Right kidney (tissue), 9 donors: Measurements from ENCODE around the gene UQCC5.

Experiments used
- DNase-seq: peaks from one replicate; pipeline ENCODE4 v3.0.0-alpha.2; 2016
- long read RNA-seq, 8 donors: transcript quantifications; one replicate each; lab custom pipeline, GENCODE V29; 2026

UQCC5 gene, protein sequence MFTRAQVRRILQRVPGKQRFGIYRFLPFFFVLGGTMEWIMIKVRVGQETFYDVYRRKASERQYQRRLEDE
- long read RNA-seq, donor 1, transcript SMIM4-201 (2 exons, 274 nt) = minor isoform, 11 of 30 reads
- long read RNA-seq, donor 1, transcript SMIM4-203 (2 exons, 1,770 nt) = major isoform, 15 of 30 reads
- long read RNA-seq, donor 1, partial matches to known transcripts = 0 of 30 reads
- long read RNA-seq, donor 1, other reads (novel, unspliced or antisense) = 0 of 30 reads
- long read RNA-seq, donor 2, transcript SMIM4-203 (2 exons, 1,770 nt) = major isoform, 12 of 20 reads
- long read RNA-seq, donor 2, transcript SMIM4-201 (2 exons, 274 nt) = minor isoform, 5 of 20 reads
- long read RNA-seq, donor 2, partial matches to known transcripts = 0 of 20 reads
- long read RNA-seq, donor 2, other reads (novel, unspliced or antisense) = 0 of 20 reads
- long read RNA-seq, donor 3, transcript SMIM4-203 (2 exons, 1,770 nt) = major isoform, 8 of 11 reads
- long read RNA-seq, donor 3, partial matches to known transcripts = 0 of 11 reads
- long read RNA-seq, donor 3, other reads (novel, unspliced or antisense) = 0 of 11 reads
- long read RNA-seq, donor 4, transcript SMIM4-201 (2 exons, 274 nt) = minor isoform, 5 of 19 reads
- long read RNA-seq, donor 4, transcript SMIM4-203 (2 exons, 1,770 nt) = major isoform, 13 of 19 reads
- long read RNA-seq, donor 4, partial matches to known transcripts = 0 of 19 reads
- long read RNA-seq, donor 4, other reads (novel, unspliced or antisense) = 0 of 19 reads
- long read RNA-seq, donor 5, transcript SMIM4-203 (2 exons, 1,770 nt) = major isoform, 13 of 46 reads
- long read RNA-seq, donor 5, transcript SMIM4-201 (2 exons, 274 nt) = minor isoform, 7 of 46 reads
- long read RNA-seq, donor 5, partial matches to known transcripts = 17 of 46 reads
- long read RNA-seq, donor 5, other reads (novel, unspliced or antisense) = 7 of 46 reads
- long read RNA-seq, donor 6, transcript SMIM4-203 (2 exons, 1,770 nt) = major isoform, 16 of 23 reads
- long read RNA-seq, donor 6, partial matches to known transcripts = 0 of 23 reads
- long read RNA-seq, donor 6, other reads (novel, unspliced or antisense) = 0 of 23 reads
- long read RNA-seq, donor 7, transcript SMIM4-201 (2 exons, 274 nt) = minor isoform, 14 of 73 reads
- long read RNA-seq, donor 7, transcript SMIM4-203 (2 exons, 1,770 nt) = major isoform, 28 of 73 reads
- long read RNA-seq, donor 7, partial matches to known transcripts = 28 of 73 reads
- long read RNA-seq, donor 7, other reads (novel, unspliced or antisense) = 0 of 73 reads
- long read RNA-seq, donor 8, transcript SMIM4-201 (2 exons, 274 nt) = minor isoform, 7 of 31 reads
- long read RNA-seq, donor 8, transcript SMIM4-203 (2 exons, 1,770 nt) = major isoform, 13 of 31 reads
- long read RNA-seq, donor 8, partial matches to known transcripts = 9 of 31 reads
- long read RNA-seq, donor 8, other reads (novel, unspliced or antisense) = 0 of 31 reads

DNA sequence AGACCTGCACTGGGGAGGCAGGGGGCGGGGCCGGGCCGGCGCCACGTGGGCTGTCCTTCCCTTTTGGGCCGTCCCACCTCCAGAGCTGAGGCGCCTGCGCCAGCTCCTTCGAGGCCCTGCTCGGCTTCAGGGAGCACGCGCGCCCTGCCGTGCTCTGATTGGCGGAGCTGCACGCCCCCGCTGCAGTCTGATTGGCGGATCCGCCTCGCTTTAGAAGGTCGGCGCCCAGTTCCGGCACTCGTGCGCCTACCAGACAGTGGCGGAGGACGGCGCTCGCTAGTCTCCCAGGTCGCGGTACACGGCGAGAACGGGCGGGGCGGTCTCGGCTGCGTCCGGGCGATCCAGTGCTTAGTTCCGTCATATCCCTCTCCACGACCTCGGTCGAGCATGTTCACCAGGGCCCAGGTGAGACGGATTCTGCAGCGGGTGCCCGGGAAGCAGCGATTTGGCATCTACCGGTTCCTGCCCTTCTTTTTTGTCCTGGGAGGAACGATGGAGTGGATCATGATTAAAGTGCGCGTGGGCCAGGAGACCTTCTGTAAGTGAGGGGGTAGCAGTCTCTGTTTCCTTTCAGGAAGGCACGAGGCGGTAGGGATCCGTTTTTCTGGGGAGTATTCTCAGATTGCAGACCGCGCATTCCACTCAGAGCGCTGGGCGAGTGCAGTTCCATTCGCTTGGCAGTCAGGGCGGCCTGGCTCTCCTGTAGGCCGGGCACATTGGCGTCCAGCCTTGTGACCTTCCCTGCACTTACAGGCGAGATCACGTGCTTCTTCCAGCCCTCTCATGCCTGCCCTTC is at the start of gene UQCC5:
TSS of gene UQCC5 (plus strand) at position 237 of the 796 bp plus-strand sequence. CDS start at position 388, 151 bp downstream.
- DNase-seq = peak; percentile 87

DNA sequence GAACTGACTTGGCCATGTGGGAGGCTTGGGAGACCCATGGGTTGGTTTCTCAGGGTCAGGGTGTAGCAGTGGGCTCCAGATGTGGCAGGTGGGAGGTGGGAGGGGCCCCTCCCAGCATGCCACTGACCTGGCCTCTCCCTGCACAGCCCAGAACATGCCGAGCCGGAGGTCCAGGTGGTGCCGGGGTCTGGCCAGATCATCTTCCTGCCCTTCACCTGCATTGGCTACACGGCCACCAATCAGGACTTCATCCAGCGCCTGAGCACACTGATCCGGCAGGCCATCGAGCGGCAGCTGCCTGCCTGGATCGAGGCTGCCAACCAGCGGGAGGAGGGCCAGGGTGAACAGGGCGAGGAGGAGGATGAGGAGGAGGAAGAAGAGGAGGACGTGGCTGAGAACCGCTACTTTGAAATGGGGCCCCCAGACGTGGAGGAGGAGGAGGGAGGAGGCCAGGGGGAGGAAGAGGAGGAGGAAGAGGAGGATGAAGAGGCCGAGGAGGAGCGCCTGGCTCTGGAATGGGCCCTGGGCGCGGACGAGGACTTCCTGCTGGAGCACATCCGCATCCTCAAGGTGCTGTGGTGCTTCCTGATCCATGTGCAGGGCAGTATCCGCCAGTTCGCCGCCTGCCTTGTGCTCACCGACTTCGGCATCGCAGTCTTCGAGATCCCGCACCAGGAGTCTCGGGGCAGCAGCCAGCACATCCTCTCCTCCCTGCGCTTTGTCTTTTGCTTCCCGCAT is 49.2 kb upstream of the UQCC5 start:
- no peak for DNase-seq

DNA sequence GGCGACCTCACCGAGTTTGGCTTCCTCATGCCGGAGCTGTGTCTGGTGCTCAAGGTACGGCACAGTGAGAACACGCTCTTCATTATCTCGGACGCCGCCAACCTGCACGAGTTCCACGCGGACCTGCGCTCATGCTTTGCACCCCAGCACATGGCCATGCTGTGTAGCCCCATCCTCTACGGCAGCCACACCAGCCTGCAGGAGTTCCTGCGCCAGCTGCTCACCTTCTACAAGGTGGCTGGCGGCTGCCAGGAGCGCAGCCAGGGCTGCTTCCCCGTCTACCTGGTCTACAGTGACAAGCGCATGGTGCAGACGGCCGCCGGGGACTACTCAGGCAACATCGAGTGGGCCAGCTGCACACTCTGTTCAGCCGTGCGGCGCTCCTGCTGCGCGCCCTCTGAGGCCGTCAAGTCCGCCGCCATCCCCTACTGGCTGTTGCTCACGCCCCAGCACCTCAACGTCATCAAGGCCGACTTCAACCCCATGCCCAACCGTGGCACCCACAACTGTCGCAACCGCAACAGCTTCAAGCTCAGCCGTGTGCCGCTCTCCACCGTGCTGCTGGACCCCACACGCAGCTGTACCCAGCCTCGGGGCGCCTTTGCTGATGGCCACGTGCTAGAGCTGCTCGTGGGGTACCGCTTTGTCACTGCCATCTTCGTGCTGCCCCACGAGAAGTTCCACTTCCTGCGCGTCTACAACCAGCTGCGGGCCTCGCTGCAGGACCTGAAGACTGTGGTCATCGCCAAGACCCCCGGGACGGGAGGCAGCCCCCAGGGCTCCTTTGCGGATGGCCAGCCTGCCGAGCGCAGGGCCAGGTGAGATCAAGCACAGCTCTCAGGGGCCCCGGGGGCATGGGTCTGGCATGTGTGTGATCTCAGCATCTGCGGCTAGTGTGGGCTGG is 48.4 kb upstream of the UQCC5 start:
- no peak for DNase-seq

DNA sequence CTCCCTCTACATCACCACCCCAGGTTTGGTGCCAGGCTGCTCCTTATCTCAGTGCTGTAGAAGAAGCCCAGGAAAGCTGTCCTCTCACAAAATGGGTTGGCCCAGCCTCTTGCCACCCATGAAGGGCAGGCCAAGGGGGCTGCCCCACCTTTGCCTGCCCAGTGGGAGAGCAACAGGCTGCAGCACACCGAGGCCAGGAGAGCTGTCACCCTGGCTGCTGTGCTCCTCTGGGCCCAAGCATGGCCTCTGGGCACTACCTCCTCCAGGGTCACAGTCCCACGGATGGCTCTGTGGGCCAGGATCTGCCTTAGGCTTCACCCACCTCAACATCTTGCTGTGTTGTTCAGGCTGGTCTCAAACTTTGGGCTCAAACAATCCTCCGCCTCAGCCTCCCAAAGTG is 47.7 kb upstream of the UQCC5 start:
- DNase-seq = no peak

DNA sequence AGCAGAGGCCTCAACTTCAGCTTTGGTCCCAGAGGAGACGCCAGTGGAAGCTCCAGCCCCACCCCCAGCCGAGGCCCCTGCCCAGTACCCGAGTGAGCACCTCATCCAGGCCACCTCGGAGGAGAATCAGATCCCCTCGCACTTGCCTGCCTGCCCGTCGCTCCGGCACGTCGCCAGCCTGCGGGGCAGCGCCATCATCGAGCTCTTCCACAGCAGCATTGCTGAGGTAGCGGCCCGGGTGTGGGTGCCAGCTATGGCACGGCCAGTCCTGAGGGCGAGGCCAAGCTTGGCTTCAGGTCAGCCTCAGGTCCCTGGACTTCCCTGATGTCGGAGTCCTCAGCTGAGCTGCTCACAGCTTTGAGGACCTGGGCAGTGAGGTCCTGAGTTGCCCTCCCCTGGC is 47.0 kb upstream of the UQCC5 start:
- no peak for DNase-seq

DNA sequence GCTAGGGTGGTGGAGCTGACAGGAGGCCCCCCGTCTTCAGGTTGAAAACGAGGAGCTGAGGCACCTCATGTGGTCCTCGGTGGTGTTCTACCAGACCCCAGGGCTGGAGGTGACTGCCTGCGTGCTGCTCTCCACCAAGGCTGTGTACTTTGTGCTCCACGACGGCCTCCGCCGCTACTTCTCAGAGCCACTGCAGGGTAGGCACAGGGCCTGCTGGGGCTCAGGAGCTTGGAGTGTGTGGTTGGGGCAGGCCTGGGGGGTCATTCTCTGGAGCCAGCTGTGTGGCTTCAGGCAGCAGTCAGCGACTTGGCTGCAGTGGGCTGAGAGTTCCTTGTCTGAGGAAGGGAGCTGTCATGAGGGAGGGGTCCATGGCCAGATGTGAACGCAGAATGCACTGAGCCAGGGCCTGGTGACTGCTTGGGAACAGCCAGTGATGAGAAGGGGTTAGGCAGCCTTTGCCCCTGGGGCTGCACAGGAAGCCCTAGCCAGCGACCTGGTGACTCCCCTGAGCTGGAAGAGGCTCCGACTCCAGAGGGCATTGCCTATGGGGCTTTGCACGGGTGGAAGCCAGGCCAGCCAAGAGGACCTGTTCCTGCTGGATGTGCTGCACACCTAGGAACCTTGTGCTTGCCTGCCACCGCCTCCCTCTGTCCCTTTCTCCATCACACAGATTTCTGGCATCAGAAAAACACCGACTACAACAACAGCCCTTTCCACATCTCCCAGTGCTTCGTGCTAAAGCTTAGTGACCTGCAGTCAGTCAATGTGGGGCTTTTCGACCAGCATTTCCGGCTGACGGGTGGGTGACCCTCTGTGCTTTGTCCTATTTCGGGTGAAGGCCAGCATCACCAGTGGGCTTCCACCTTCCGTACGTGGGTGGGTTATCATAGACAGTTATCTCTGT is 46.1 kb upstream of the UQCC5 start:
- no peak for DNase-seq

DNA sequence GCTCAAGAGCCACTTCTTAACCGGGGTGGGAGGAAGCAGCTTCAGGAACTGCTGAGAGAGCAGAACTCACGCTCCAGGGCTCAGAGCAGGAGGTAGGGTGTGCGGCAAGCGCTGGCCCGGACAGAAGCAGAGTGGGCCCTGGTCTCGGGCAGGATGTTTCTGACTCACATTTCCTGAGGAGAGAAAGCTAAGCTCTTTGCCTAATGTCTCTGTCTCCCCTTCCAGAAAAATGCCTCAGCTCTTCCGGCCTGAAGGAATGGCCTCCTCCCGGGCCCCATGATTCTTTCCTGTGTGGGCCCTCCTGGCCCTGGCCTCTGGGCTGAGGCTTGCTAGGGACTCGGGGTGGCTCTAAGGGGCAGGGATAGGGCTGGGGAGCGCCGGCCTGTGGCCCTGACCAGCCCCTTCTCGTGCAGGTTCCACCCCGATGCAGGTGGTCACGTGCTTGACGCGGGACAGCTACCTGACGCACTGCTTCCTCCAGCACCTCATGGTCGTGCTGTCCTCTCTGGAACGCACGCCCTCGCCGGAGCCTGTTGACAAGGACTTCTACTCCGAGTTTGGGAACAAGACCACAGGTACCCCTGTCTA is 45.4 kb upstream of the UQCC5 start:
- DNase-seq = no peak

DNA sequence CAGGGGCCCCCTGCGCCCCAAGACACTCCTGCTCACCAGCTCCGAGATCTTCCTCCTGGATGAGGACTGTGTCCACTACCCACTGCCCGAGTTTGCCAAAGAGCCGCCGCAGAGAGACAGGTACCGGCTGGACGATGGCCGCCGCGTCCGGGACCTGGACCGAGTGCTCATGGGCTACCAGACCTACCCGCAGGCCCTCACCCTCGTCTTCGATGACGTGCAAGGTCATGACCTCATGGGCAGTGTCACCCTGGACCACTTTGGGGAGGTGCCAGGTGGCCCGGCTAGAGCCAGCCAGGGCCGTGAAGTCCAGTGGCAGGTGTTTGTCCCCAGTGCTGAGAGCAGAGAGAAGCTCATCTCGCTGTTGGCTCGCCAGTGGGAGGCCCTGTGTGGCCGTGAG is 44.3 kb upstream of the UQCC5 start:
- no peak for DNase-seq

DNA sequence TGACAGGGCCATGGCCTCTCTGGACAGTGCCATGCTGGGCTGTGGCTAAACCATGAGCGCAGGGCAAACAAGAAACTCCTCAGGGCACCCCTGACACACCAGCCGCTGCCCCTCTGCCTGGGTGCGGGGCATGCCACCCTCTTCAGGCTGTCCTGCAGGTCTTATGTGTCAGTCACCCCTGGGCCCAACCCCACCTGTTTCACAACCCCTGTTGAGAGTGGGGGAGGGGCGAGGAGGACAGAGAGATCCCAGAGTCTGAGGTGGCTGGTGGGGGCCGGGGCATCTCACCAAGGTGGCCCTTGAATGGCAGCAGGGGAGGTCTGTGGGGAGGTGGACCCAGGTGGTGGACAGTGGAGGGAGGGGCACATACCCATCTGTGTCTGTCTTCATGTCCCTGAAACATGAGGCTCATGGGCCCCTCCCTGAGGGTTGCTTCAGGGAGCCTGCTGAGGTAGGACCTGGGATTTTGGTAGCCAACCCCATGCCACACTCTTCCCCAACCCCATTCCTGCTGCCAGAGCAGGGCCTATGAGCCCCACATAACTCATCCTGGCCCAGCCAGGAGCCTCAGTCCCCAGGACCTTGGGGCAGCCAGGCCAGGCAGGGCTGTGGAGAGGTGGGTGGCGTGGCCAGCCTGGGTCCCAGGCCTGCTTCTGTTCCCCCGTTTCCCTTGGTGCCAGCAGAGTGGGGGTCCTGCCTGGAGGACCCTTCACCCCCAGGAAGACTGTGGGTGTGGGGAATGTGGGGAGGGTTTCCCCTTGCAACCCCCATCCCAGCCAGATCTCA is 43.0 kb upstream of the UQCC5 start:
- no peak for DNase-seq

DNA sequence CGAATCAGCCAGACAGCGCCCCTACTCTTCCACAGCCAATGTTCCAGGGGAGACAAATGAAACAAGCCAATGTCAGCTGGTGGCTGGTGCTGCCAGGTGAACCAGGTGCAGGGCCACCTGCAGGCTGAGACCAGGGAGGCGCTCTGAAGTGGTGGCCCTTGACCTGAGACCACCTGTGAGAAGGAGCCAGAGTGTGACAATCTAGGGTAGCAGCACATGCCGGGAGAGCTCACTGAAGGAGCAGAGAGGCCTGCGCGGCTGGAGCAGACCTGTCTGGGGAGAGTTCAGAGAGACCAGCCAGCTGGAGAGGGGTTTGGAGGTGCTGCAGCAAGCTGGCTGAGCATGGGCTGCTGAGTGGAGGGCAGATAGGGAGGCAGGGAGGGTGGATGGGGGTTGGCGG is 42.0 kb upstream of the UQCC5 start:
- DNase-seq = no peak

DNA sequence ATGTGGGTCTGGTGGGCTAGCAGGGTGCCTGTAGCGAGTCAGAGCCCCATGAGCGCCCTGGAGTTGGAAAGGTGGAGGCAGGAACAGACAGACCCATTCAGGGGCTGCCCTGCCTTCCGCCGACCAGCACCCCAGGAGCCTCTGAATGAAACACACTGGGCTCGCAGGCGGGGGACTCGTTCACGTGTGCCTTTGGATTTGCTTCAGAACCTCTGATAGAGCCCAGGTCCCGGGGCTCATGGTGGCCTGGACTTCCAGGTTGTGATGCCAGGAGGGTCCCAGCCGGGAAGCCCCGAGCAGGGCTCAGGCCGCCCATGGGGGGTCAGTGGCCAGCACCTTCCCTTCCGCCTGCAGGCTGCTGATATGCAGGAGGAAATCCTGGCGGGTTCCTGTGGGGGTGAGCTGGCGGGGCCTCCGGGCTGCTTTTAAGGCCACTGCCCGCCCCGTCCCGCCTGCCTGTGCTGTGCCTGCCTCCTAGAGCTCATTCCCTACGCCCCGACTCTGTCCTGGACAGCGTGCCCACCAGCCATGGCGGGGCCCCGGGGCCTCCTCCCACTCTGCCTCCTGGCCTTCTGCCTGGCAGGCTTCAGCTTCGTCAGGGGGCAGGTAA is 41.4 kb upstream of the UQCC5 start, which contains the start of gene STAB1:
TSS of gene STAB1 (plus strand) at position 453 of the 610 bp plus-strand sequence. CDS start at position 529, 76 bp downstream.
- DNase-seq = no peak

DNA sequence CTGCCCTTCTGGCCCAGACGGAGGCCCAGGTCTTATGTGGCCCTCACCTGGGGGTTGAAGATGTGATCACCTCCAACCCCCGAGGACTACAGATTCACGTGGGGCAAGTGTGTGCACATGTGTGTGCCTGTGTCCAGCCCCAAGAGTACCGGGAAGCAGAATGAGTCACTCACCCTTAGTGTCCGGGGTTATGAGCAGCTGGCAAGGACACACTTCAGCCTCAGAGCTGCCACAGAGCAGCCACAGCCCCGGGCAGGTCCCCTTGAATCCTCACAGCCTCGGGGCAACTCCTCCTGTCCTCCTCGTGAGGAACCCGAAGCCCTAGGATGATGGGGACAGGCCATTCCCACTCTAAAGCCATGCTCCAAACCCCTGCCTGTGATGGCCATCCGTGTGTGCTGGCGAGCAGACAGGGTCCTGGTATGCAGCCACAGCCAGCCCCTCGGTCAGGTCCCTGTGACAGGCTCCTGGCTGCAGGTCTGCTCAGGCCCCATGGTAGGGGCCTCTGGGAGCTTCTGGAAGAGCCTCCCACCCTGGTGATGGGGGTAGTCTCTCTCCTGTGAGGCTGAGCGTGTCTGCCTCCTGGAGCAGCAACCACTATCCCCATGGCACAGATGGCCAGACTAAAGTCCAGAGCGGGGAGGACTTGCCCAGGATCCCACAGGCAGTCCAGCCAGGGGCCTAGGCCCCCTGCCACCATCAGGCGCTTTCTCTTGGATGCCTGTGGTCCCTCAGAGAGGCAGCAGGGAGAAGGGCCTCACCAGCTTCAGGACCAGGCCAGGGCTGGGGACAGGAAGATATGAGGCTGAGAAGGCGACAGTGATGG is 40.4 kb upstream of the UQCC5 start:
- DNase-seq = no peak

DNA sequence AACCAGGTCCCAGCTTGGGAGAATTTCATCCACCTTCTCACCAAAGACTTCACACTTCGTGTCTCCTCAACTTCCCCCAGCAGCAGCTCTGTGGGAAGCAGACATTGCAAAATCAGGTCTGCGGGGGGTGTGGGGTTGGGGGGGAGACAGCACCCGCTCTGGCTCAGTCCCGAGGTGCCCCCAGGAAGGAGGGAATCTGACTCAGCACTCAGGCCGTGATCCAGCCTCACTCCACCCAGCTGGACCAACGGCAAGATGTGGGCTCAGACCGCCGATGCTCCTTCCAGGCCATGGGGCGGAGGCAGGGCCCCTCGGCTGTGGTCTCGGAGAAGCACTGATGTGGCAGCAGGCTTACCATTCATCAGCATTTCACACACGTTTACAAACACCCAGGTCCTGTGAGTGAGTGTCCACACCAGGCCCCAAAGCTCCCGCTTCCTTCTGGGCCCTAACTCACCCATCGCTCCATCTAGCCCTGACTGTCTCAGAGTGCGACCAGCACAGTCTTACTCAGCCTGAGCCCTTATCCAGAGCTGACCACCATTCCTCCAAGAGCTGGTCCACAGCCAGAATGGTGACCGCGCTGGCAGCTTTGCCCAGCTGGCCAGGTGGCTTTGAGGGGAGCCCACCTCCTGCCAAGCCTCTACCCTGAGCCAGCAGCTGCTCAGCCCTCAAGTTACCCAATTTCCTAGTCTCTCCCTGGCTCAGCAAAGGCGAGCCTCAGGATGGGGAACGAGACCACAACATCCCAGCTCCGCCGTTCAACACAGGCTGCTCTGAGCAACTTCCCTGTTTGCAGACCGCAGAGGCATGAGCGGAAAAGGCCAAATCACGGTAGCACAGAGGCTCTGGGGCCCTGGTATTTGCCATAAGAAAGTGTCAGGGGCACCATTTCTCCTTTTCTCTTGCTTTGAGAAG is 38.0 kb upstream of the UQCC5 start:
- DNase-seq = no peak

DNA sequence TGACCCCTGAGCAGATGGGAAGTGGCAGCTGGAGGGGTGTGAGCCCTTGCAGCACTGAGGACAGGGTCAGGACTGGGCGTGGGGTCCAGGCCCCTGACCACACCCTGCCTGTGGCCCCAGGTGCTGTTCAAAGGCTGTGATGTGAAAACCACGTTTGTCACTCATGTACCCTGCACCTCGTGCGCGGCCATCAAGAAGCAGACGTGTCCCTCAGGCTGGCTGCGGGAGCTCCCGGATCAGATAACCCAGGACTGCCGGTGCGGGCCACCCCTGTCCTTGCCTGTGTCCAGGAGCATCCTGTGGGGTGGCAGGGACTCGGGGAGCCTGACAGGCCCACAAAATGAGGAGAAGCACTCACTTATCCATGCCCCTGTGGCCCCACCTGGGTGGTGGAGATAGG is 35.4 kb upstream of the UQCC5 start:
- no peak for DNase-seq
